ENCODE data around the gene DDX55.
"Not testable (repeated sequence)": the region's sequence is repeated elsewhere in the genome, so short reads cannot be mapped to it uniquely, and the experiment has no call there.

DDX55 gene, protein sequence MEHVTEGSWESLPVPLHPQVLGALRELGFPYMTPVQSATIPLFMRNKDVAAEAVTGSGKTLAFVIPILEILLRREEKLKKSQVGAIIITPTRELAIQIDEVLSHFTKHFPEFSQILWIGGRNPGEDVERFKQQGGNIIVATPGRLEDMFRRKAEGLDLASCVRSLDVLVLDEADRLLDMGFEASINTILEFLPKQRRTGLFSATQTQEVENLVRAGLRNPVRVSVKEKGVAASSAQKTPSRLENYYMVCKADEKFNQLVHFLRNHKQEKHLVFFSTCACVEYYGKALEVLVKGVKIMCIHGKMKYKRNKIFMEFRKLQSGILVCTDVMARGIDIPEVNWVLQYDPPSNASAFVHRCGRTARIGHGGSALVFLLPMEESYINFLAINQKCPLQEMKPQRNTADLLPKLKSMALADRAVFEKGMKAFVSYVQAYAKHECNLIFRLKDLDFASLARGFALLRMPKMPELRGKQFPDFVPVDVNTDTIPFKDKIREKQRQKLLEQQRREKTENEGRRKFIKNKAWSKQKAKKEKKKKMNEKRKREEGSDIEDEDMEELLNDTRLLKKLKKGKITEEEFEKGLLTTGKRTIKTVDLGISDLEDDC

DNA sequence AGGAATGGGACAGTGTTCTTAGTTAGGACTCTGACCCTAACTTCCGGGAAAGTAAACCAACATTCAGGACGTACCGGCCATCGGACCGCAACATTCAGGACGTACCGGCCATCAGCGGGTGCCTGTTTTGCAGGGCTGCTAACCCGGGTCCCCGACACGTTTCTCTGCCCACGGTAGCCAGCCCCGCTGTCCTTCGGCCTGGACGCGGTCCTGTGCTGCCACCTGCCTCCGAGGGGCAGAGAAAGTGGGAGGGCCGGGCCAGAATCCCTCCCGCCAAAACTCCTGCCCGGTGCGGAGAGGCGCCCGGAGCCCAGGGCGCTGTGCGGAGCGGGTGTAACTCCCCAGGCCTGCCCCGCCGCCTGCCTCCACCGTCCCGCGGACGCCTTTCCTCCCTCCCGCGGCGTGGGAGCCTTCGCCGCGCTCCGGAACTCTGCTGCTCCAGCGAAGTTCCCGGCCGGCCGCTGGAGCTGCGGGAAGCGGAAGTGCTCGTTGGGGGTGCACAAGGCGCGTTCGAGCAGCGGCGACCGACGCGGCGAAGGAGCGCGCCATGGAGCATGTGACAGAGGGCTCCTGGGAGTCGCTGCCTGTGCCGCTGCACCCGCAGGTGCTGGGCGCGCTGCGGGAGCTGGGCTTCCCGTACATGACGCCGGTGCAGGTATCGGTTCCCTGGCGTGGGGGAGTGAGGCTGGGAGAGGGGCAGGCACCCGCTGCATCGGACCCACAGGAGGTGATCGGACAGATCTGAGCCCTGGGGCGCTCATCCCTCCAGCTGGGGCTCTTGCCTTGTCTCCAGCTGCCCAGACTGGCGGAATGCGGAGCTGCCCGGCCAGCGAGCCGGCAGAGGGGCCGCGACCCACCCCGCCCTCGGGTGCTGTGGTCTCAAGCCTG lies at the start of gene DDX55:
Gene DDX55 (plus strand): TSS at position 498 of the 888 bp plus-strand sequence. CDS start 50 bp downstream, at position 548.
- Histone ChIP-seq H3K4me3 (ENCODE audit: low read depth, low read length) (peak within 1 kb of the TSS; percentile 99), H3K9me3 (ENCODE audit: control insufficient read depth, insufficient read depth, low read length) (no peaks in the 10 kb centered on the region), H3K27me3 (ENCODE audit: control insufficient read depth, insufficient read depth, low read length) (no peaks in the 10 kb centered on the region), H3K36me3 (ENCODE audit: control insufficient read depth, insufficient read depth, low read length) (peaks cover 23% of the 10 kb centered on the region), H3K9ac (ENCODE audit: low read depth, low read length) (peak within 1 kb of the TSS; percentile 92), H3K4me1 (ENCODE audit: control insufficient read depth, insufficient read depth, low read length) (no peaks in the 10 kb centered on the region)

DNA sequence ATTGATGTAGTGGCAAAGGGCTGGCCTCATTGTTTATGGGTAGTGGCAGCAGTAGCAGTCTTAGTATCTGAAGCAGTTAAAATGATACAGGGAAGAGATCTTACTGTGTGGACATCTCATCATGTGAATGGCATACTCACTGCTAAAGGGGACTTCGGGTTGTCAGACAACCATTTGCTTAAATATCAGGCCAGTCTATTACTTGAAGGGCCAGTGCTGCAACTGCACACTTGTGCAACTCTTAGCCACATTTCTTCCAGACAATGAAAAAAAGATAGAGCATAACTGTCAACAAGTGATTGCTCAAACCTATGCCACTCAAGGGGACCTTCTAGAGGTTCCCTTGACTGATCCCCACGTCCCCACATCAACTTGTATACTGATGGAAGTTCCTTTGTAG lies 47.8 kb upstream of the DDX55 start:
- H3K4me3 ChIP-seq (ENCODE audit: low read depth, low read length); H3K36me3 ChIP-seq (ENCODE audit: control insufficient read depth, insufficient read depth, low read length); H3K9me3 ChIP-seq (ENCODE audit: control insufficient read depth, insufficient read depth, low read length); H3K4me1 ChIP-seq (ENCODE audit: control insufficient read depth, insufficient read depth, low read length); H3K27me3 ChIP-seq (ENCODE audit: control insufficient read depth, insufficient read depth, low read length); H3K9ac ChIP-seq (ENCODE audit: low read depth, low read length): not testable (repeated sequence)

DNA sequence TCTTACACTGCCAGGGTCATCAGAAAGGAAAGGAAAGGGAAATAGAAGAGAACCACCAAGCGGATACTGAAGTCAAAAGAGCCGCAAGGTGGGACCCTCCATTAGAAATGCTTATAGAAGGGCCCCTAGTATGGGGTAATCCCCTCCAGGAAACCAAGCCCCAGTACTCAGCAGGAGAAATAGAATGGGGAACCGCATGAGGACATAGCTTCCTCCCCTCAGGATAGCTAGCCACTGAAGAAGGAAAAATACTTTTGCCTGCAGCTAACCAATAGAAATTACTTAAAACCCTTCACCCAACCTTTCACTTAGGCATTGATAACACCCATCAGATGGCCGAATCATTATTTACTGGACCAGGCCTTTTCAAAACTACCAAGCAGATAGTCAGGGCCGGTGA lies 47.1 kb upstream of the DDX55 start:
- not testable (repeated sequence) for H3K27me3 ChIP-seq (ENCODE audit: control insufficient read depth, insufficient read depth, low read length); H3K9ac ChIP-seq (ENCODE audit: low read depth, low read length); H3K36me3 ChIP-seq (ENCODE audit: control insufficient read depth, insufficient read depth, low read length); H3K4me1 ChIP-seq (ENCODE audit: control insufficient read depth, insufficient read depth, low read length); H3K4me3 ChIP-seq (ENCODE audit: low read depth, low read length); H3K9me3 ChIP-seq (ENCODE audit: control insufficient read depth, insufficient read depth, low read length)

DNA sequence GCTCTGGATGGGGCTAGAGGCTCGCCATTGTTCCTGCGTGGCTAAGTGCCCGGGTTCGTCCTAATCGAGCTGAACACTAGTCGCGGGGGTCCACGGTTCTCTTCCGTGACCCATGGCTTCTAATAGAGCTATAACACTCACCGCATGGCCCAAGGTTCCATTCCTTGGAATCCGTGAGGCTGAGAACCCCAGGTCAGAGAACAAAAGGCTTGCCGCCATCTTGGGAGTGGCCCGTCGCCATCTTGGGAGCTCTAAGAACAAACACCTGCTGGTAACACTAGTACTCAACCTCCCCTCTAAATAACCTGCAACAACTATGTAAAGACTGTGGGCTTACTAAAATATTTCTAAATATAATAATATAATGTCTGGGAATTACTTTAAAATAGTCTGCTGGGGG lies 43.4 kb upstream of the DDX55 start:
- not testable (repeated sequence) for H3K9ac ChIP-seq (ENCODE audit: low read depth, low read length); H3K9me3 ChIP-seq (ENCODE audit: control insufficient read depth, insufficient read depth, low read length)

DNA sequence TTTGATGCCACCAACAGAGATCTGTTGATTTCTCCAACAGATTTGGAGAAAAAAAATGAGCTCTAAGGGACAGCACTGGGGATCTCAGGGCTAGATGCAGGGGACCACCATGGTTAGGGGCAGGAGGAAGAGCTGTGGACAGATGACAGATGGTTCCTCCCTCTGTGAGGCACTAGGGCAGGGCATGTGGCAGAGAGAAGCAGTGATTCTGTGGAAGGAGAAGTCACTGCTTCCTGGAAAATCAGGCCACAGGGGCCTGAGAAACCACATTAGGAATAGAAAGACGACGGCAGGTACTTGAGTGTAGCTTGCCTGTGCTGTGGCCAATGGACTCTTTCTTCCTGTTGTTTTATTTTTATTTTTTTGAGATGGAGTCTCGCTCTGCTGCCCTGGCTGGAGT lies 42.4 kb upstream of the DDX55 start:
- Histone ChIP-seq H3K9me3 (ENCODE audit: control insufficient read depth, insufficient read depth, low read length) (no peaks in the 10 kb centered on the region), H3K4me1 (ENCODE audit: control insufficient read depth, insufficient read depth, low read length) (no peaks in the 10 kb centered on the region), H3K9ac (ENCODE audit: low read depth, low read length) (no peak overlapping the region), H3K4me3 (ENCODE audit: low read depth, low read length) (no peak overlapping the region), H3K36me3 (ENCODE audit: control insufficient read depth, insufficient read depth, low read length) (no peaks in the 10 kb centered on the region), H3K27me3 (ENCODE audit: control insufficient read depth, insufficient read depth, low read length) (no peaks in the 10 kb centered on the region)

More for the DNA sequence above, 43.4 kb upstream of the DDX55 start:
- not testable (repeated sequence) for H3K4me1 ChIP-seq (ENCODE audit: control insufficient read depth, insufficient read depth, low read length); H3K27me3 ChIP-seq (ENCODE audit: control insufficient read depth, insufficient read depth, low read length); H3K4me3 ChIP-seq (ENCODE audit: low read depth, low read length); H3K36me3 ChIP-seq (ENCODE audit: control insufficient read depth, insufficient read depth, low read length)

DNA sequence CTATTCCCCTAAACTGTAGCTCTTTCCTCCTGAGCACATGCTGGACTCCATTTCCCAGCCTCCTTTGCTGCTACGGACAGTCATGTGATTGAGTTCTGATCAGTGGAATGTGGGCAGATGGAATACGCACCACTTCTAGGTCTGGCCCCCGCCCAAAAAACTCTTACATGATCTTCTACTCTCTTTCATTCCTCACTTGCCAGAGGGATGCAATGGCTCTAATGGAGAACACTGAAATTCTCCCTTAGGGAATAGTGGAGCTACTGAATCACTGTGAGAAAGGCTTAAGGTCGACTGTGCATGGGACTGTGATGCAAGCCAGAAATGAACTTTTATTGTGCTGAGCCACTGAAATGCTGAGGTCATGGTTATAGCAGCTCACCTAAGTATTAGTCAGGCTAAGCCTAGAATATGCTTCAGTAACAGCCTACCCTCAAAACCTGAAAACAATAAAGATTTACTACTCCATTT lies 30.5 kb upstream of the DDX55 start:
- no peaks in the 10 kb centered on the region for H3K4me1 ChIP-seq (ENCODE audit: control insufficient read depth, insufficient read depth, low read length)
- no peaks in the 10 kb centered on the region for H3K9me3 ChIP-seq (ENCODE audit: control insufficient read depth, insufficient read depth, low read length)
- H3K27me3 ChIP-seq (ENCODE audit: control insufficient read depth, insufficient read depth, low read length) = no peaks in the 10 kb centered on the region
- H3K9ac ChIP-seq (ENCODE audit: low read depth, low read length) = no peak overlapping the region
- no peaks in the 10 kb centered on the region for H3K36me3 ChIP-seq (ENCODE audit: control insufficient read depth, insufficient read depth, low read length)
- peak overlapping the region; percentile 20 for H3K4me3 ChIP-seq (ENCODE audit: low read depth, low read length)

DNA sequence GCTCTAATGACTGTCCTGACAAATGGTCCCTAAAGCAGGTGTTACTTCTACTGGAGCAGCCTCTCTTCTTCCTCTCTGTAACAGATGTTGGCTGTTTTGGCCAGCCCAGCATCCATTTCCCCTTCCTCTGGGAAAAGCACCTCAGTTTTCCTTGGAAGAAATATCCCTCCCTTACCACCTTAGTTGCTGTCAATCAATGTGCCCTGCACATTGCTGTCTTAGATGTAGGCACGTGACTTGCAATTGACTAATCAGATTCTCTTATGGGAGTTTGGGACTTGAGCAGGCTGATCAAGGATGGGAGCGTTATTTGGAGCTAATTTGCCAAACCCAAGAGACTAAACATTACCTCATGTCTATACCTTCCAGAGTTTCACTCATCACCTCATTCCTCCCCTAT lies 29.5 kb upstream of the DDX55 start:
- H3K4me1 ChIP-seq (ENCODE audit: control insufficient read depth, insufficient read depth, low read length) = no peaks in the 10 kb centered on the region

DNA sequence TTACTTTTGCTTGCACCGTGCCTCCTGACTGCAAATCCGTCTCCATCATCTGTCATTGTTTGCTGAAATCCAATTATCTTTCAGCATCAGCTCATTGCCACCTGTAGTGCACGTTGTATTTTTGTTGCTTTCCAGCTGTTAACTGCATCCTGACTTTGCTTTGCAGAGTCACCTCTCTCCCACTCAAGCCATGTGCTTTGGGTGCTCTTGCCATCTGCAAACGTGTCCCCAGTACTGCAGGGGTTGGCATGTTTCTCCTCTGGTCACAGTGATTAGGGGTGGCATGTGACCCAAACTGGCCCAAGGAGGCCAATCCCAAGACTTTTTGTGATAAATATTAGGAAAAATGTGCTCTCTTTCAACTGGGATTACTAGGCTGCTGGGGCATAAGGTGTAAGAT lies 28.0 kb upstream of the DDX55 start:
- no peak overlapping the region for H3K9ac ChIP-seq (ENCODE audit: low read depth, low read length)
- H3K4me3 ChIP-seq (ENCODE audit: low read depth, low read length) = no peak overlapping the region
- no peaks in the 10 kb centered on the region for H3K9me3 ChIP-seq (ENCODE audit: control insufficient read depth, insufficient read depth, low read length)
- no peaks in the 10 kb centered on the region for H3K27me3 ChIP-seq (ENCODE audit: control insufficient read depth, insufficient read depth, low read length)
- no peaks in the 10 kb centered on the region for H3K36me3 ChIP-seq (ENCODE audit: control insufficient read depth, insufficient read depth, low read length)
- no peaks in the 10 kb centered on the region for H3K4me1 ChIP-seq (ENCODE audit: control insufficient read depth, insufficient read depth, low read length)

More for the DNA sequence above, 29.5 kb upstream of the DDX55 start:
- Histone ChIP-seq H3K27me3 (ENCODE audit: control insufficient read depth, insufficient read depth, low read length) (no peaks in the 10 kb centered on the region), H3K4me3 (ENCODE audit: low read depth, low read length) (no peak overlapping the region), H3K36me3 (ENCODE audit: control insufficient read depth, insufficient read depth, low read length) (no peaks in the 10 kb centered on the region), H3K9ac (ENCODE audit: low read depth, low read length) (no peak overlapping the region), H3K9me3 (ENCODE audit: control insufficient read depth, insufficient read depth, low read length) (no peaks in the 10 kb centered on the region)

DNA sequence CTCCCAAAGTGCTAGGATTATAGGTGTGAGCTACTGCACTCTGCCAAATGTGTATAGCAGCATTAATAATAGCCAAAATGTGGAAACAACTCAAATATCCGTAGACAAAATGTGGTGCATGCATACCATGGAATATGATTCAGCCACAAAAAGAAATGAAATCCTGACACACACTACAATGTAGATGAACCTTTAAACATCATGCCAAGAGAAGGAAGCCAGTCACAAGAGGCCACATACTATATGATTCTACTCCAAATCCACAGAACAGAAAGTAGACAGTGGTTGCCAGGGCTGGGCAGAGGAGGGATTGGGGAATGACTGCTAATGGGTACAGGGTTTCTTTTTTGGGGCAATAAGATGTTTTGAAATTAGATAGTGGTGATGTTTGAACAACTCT lies 25.3 kb upstream of the DDX55 start:
- no peak overlapping the region for H3K9ac ChIP-seq (ENCODE audit: low read depth, low read length)
- peaks cover 2% of the 10 kb centered on the region for H3K4me1 ChIP-seq (ENCODE audit: control insufficient read depth, insufficient read depth, low read length)
- H3K27me3 ChIP-seq (ENCODE audit: control insufficient read depth, insufficient read depth, low read length) = no peaks in the 10 kb centered on the region
- no peaks in the 10 kb centered on the region for H3K9me3 ChIP-seq (ENCODE audit: control insufficient read depth, insufficient read depth, low read length)
- H3K4me3 ChIP-seq (ENCODE audit: low read depth, low read length) = no peak overlapping the region
- H3K36me3 ChIP-seq (ENCODE audit: control insufficient read depth, insufficient read depth, low read length) = no peaks in the 10 kb centered on the region

DNA sequence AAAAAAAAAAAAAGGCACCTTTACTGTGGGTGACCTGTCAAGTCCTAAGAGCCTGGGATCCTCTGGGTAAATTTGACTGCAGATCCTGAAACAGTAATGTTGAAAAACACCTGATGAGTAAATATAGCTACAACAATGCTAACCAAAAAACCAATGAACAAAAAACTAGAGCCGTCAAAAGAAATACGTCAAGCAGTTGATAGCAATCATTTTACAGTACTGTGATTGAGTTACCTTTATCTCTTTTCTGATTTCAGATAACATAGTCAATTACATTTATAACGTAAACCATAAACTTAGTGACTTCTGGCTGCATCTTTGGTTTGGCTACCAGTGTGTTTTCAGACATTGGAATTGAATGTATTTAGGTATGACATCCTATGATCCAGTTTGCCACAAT lies 23.7 kb upstream of the DDX55 start:
- H3K4me3 ChIP-seq (ENCODE audit: low read depth, low read length) = no peak overlapping the region
- no peaks in the 10 kb centered on the region for H3K9me3 ChIP-seq (ENCODE audit: control insufficient read depth, insufficient read depth, low read length)
- peaks cover 2% of the 10 kb centered on the region for H3K4me1 ChIP-seq (ENCODE audit: control insufficient read depth, insufficient read depth, low read length)
- no peaks in the 10 kb centered on the region for H3K36me3 ChIP-seq (ENCODE audit: control insufficient read depth, insufficient read depth, low read length)
- H3K9ac ChIP-seq (ENCODE audit: low read depth, low read length) = no peak overlapping the region
- H3K27me3 ChIP-seq (ENCODE audit: control insufficient read depth, insufficient read depth, low read length) = no peaks in the 10 kb centered on the region

DNA sequence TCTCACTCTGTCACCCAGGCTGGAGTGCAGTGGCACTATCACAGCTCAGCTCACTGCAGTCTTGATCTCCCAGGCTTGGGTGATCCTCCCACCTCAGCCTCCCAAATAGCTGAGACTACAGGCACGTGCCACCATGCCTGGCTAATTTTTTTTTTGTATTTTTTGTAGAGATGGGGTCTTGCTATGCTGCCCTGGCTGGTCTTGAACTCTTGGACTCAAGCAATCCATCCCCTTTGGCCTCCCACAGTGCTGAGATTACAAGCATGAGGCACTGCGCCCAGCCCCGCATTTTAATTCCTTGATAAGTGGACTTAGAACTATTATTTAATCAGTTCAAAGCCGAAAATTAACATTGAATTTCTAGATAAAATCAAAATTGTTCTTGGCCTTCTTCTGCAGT lies 23.1 kb upstream of the DDX55 start:
- not testable (repeated sequence) for H3K9me3 ChIP-seq (ENCODE audit: control insufficient read depth, insufficient read depth, low read length); H3K9ac ChIP-seq (ENCODE audit: low read depth, low read length); H3K4me3 ChIP-seq (ENCODE audit: low read depth, low read length); H3K4me1 ChIP-seq (ENCODE audit: control insufficient read depth, insufficient read depth, low read length); H3K36me3 ChIP-seq (ENCODE audit: control insufficient read depth, insufficient read depth, low read length); H3K27me3 ChIP-seq (ENCODE audit: control insufficient read depth, insufficient read depth, low read length)

All from iPS-15b (cell line).